ENCODE measurements around the gene DUSP9.
"Not testable (repeated sequence)": the region's sequence is repeated elsewhere in the genome, so short reads cannot be mapped to it uniquely, and the experiment has no call there.

Gene DUSP9, protein sequence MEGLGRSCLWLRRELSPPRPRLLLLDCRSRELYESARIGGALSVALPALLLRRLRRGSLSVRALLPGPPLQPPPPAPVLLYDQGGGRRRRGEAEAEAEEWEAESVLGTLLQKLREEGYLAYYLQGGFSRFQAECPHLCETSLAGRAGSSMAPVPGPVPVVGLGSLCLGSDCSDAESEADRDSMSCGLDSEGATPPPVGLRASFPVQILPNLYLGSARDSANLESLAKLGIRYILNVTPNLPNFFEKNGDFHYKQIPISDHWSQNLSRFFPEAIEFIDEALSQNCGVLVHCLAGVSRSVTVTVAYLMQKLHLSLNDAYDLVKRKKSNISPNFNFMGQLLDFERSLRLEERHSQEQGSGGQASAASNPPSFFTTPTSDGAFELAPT

DNA sequence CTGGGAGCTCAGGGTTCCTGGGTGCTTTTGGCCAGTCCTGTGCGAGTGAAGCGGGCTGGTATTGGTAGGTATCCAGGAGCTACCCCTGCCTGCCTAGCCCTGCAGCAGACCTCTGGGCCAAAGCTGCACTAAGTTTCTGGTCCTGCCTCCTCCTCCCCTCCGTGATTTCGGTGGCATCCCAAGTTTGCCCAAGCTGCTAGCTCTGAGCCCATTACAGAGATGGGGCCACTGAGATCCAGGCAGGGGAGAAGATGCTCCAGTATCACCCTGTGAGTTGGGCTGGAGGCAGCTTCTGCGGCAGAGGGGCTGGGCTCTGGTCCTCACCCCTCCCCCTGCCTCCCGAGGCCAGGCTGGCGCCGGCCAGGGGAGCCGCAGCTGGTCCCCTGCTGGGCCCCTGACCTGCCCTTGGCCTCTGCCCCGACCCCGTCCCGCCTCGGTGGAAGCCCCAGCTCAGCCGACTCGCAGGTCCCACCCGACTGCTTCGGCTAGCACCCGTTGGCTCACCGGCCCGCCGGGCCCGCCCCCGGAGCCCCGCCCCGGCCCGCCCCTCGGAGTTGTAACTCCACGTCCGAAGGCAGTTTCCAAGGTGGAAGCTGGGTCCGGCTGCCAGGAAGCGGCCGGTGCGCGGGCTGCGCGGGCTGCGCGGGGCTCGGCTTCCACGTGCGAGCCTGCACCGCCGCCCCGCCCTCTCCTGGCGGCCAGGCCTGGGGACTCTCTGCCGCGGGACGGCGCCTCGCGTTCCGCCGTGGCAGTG lies at the start of gene DUSP9:
Gene DUSP9 (plus strand): TSS at position 584 of the 754 bp plus-strand sequence. CDS start 751 bp downstream, outside the sequence.
- no peak for DNase-seq

DNA sequence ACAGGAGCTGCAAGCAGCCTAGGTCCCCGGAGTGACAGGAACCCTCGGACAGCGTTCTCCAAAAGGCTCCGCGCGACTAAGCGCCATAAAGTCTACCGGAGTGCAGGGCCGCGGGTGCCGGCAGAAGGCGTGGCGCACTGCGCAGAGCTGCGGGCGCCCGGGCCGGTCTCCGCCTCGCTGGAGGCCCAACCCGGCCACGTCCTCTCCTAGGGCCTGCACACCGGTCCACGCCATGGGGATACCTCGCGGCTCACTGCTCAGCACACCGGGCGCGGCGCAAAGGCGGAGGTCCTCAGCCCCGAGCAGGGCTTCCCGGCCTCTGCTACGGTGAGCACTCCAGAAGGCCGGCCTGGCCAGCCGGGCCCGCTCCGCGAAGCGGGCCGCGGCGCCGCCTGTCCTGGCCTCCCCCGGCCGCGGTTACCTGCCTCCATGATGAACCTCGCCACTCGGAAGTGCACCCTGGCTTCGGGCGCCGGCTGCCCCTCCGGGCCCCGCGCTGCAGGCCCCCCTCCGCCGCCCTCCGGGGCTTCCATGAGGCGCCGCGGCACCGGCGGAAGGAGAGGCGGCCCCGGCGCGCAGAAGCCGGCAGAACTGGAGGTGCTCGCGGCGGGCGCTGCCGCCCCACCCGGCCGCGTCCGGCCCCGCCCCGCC lies 48.3 kb upstream of the DUSP9 start, which contains the start of gene CCNQ:
Gene CCNQ (minus strand): TSS at position 599 of the 651 bp plus-strand sequence. CDS start 66 bp downstream, at position 533.
- DNase-seq = no peak

DNA sequence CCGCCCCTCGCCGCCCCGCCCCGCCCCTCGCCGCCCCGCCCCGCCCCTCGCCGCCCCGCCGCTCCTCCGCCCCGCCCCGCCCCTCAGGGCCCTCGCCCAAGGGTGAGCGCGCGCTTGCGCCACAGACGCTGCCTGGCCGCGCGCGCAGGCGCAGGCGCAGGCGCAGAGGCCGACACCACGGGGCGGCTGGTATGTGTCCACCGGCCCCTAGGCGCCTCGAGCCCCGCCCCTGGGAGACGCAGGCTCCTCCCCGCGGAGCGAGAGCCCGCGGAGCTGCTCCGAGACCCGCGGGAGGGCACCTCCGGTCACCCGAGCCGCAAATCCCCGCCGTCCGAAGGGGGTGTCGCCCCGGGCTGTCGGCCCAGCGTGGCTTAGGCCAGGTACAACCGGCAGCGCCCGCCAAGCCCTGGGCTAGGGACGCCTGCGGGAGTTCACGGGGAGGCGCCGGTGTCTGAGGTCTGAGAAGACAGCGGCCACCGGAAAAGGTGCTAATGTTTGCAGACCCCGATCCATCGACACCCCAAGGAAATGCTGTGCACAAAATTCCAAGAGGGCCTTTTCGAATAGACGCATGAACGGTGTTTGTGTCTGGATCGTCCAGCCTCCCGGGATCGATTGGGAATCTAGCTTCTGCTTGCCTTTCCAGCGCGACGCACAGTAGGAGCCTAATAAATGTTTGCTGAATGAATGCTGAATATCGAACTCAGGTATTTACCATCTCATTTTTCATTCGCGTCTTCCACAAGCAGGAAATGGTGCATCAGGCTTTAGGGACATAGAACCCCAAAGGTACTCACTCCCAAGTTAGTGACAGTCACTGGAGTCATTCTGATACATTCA lies 47.6 kb upstream of the DUSP9 start:
- peak; percentile 90 for DNase-seq

DNA sequence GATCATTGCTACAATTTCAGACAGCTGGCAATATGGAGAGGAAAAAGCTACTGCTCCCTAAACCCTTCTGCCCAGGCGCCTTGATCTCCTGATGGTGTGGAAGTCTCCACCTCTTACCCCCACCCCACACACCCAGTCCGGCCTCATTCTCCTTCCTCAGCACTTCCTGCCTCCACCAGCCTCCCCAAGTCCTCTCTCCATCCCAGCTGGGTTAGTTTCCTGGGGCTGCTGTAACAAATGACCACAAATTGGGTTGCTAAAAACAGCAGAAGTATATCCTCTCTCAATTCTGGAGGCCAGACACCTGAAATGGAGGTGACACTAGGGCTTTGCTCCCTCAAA lies 47.0 kb upstream of the DUSP9 start:
- no peak for DNase-seq

DNA sequence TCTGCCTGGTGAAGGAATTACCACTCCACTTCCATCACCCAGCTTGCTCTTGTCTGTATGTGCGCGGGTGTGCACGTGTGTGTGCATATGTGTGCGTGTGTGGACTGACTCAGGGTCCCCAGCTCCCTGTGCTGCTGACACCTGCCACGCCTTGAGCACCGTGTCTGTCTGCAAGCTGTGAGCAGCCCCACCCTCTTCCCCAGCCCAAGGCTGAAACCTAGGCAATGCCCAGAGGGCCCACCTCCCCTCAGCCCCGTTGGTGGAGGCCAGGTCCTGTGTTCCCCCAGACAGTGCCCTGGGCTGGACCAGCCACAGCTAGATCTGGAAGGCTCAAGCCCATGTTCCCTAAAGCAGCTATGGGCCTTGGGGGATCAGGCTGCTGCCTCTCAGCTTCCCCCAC lies 46.1 kb upstream of the DUSP9 start:
- DNase-seq = no peak

DNA sequence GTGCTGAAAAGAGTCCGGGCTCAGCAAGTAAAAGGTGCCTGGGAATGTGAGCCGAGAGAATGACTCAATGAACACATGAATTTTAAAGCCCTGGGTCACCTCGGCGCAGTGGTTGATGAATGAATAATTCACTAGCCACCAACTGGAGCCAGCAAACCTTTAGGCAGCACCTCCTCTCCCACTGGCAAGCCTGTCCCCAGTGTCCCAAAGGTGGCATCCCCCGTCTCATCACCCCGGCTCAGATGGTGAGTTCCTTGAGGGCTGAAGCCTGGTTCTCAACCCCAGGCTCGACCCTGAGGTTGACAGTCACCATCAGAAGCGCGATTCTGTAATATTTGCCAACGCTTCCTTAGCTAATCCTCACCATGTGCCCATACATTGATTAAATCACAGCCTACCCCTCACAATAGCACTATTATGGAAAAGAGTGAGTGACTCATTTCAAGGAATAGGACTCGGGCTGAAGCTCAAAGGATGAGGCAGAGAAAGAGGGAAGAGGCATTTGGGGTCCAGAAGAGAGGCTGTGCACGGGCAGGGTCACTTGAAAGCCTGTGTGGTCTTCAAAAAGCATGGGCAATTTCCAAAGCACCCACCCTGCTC lies 45.4 kb upstream of the DUSP9 start:
- no peak for DNase-seq

DNA sequence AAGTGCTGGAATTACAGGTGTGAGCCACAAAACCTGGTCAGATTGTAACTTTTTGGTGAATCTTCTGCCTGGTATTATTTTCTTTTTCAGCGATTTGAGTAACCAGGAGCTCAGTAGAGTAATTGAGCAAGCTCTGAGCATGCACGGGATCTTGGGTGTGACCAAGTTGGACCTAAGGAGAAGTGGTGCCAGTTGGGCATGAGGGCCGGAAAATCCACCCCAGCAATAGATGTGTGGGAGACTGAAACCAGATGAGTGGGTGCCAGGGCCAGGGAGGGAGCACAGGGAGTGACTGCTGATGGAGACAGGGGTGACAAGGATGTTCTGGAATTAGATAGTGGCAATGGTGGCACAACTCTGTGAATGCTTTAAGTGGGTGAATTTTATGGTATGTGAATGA lies 44.4 kb upstream of the DUSP9 start:
- no peak for DNase-seq

DNA sequence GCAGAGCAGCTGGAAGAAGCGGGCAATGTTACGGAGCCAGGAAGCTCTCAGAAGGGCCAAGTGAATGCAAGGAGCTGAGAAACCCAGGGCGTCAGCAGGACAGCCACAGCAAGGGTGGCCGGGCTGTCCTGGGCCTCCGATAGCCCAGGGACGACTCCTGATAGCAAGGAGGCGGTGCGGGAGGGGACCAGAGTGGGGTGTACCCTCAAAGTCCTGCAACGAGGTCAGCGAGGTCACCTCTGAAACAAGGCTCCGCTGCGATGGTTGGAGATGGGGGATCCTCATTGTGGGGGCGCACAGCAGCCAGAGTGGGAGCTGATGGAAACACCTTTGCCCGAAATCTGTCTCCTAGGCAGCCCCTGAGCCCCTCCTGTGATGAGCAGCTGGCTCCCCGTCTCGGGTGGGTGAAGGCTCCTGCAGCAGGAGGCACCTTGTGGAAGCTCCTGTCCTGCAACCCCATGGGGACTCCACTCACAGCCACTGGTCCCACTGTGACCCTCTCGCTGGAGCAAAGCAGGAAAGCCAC lies 43.8 kb upstream of the DUSP9 start:
- DNase-seq = no peak

DNA sequence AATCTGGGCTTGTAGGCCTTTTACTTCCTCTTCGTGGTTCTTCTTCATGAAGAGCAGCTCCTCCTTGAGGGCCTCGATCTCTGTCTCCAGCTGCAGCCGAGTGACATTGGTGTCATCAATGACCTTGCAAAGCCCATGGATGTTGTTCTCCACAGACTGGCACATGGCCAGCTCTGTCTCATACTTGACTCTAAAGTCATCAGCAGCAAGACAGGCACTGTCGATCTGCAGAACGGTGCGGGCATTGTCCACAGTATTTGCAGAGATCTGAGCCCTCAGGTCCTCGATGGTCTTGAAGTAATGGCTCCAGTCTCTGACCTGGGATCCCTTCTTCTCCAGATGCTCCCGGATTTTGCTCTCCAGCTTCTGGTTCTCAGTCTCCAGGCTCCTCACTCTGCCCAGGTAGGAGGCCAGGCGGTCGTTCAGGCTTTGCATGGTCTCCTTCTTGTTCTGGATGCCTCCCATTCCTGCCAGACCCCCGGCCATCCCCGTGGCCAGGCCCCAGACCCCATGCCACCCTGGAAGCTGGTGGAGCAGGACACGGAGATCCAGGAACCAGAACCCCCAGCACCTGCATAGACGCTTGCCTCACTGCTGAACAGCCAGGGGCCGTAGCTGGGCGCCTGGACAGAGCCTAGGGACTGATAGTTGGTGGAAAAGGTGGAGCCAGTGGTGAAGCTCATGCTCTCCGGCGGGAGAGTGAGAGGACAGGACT lies 42.2 kb upstream of the DUSP9 start:
- DNase-seq = not testable (repeated sequence)

DNA sequence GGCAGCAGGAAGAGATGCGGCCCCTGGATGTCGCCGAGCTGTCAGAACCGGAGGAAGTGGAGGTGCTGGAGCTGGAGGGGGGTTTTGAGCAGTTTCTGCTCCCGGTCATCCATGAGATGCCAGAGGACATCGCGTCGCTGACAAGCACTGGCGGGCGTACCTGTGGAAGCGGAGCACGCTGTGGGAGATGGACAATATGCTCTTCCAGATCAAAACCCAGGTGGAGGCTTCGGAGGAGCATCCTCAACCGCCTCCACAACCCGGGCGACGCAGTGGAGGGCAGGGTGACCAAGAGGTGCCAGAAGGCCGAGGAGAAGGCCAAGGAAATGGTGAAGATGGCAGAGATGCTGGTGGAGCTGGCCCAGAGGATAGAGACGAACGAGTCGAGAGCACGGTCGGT lies 40.5 kb upstream of the DUSP9 start:
- DNase-seq = no peak

DNA sequence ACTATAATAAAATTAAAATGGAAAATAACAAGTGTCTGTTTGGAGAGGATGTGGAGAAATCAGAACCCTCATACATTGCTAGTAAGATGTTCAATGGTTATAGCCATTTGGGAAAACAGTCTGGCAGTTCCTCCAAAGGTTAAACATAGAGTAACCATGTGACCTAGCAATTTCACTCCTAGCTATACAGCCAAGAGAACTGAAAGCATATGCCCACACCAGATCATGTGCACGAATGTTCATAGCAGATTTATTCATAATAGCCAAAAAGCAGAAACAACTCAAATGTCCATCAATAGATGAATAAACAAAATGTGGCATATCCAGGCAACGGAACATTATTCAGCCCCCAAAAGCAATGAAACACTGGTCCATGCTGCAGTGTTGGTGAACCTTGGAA lies 38.6 kb upstream of the DUSP9 start:
- no peak for DNase-seq

DNA sequence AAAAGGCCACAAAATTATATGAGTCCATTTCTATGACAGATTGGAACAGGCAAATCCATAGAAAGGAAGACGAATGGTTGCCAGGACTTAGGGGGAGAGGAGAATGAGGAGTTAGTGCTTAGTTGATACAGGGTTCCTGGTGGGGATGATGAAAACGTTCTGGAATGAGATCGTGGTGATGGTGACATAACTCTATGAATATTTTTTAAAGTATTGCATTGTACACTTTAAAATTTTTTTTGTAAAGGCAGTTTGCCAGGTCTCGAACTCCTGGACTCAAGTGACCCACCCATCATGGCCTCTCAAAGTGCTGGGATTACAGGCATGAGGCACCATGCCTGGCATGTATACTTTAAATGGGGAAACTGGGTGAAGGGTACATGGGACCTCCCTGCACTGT lies 38.2 kb upstream of the DUSP9 start:
- DNase-seq = no peak

DNA sequence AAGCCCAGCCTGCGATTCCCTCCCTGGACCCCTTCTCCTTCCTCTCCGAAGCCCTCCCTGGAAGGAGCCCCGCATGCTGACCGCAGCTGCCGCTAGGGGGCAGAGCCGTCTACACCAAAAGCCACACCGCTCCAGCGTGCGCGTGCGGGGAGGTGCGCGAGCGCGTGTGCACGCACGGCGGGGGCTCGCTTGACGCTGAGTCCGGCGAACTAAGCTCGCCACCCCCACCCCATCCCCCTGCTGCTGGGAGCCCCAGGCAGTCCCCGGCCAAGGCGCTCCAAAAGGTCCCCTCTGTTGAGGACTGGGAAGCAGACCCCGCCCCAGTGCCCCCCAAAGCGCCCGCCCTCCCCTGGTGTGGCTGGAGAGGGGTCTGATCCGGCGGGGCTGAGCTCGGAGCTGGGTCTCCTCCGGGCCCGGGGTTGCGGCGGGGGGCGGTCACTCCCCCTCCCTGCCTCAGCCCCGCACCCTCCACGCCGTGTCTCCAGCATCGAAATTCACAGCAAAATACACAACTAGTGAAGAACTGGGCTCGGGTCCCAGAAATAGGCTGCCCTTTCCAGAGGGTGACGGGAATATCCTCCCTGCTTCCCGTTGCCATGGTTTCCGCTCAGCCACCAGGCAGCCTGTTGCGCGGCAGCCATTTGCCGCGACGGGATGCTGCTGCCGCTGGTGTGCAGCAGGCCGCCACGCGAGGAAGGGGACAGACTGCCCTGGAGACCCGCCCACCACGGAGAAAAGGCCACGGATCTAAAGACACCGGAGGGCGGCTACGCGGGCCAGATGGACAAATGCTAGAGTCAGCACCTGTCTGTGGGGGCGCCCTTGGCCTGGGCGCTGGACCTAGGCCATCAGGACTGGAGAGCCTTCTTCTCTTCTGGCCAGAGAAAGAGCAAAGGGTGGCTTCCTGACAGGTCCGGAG lies 36.8 kb upstream of the DUSP9 start:
- peak; percentile 69 for DNase-seq

DNA sequence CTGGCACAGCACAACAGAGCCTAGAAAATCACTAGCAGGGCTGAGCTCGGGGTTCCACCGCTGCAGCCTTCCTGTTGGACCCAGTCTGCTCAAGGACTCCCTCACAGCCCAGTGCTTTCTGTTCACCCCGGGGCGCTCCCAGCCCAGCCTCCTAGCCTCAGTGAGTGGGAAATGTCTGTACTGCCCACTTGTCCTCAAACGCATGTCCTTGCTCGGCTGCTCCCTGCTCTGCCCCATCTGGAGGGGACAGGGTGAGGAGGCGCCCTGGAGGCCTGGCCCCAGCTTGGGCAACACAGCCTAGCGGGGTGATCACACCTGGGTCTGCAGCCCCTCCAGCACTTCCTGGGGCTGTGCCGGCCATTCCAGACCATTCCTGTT lies 36.2 kb upstream of the DUSP9 start:
- no peak for DNase-seq

DNA sequence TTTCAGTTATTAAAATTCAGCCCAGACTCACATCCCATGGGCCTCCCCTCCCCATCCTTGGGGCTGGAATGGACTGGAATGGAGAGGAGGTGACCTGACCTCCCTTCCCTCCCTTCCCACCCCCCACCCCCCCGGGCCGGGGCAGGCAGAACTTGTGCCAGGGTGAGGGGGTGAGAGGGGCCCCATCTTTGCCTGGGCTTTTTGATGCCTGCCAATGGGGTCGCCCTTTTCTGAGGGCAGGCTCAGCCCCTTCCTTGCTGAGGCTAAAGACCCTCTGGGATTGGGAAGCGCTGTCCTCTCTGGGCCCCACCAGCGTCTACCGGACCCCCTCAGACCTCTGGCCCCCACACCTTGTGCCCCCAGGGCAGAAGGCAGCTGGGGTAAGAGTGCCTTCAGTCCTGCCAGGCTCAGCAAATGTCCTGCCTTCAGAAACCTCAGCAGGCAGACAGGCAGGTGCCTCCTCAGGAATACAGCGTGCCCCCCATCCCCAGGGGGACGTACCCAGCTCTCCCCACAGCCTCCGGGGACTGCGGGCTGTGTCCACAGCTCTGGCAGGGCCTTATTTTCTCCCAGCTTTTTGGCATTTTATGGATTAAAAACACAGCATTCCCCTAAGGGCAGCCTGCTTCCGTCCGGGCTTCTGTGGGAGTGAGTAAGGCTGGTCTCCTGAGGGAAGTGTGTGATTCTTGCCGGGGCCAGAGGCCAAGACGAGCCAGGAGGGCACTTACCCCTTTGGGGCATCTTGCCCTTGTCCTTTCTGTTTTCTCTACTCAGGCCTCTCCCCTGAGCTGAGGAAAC lies 35.5 kb upstream of the DUSP9 start:
- DNase-seq = no peak

DNA sequence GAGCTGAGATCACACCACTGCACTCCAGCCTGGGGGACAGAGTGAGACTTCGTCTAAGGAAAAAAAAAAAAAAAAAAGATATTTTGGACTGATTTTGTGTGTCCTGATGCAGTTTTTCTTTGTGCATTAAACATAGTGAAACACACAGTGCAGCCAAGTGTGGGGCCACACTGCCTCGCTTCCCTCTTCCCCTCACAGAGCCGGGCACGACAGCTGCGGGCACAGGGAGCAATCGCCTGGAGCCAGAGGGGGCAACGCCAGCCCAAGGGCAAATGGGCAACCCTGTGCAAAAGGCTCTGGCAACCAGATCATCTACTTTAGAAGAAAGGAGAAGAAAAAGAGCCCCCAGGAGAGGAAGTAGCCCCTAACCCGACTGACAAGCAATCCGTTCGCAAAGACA lies 34.6 kb upstream of the DUSP9 start:
- no peak for DNase-seq

DNA sequence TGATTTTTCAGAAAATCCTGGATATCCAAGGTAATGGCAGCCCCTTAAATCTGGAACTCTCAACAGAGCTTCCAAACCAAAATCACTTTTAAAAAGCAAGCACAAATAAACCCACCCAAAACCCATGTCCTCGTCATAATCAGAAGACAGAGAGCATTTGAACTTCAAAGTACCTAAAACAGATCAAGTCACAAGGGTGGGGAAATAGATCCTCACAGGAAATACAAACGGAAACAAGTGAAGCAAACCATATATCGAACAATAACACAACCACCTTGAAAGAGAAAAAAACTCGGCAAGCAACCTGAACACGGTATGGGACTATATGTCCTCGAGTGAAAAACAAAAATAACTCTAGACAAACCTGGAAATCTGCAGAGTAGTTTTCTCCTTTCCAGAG lies 32.2 kb upstream of the DUSP9 start:
- DNase-seq = no peak

DNA sequence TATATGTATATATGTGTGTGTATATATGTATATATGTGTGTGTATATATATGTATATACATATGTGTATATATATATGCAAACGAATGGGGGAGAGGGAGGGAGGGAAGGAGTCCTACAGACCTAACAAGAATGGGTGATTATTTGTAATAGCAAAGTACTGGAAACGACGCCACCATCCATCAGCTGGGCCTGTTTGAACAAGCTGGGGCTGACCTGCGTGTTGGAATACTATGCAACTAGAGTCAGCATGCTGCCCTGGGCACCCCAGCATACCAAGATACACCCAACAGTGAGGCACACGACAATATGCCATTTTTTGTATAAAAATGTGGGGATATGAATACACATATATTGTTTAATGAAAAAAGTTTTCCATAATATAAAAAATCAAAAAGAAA lies 26.4 kb upstream of the DUSP9 start:
- DNase-seq = no peak

DNA sequence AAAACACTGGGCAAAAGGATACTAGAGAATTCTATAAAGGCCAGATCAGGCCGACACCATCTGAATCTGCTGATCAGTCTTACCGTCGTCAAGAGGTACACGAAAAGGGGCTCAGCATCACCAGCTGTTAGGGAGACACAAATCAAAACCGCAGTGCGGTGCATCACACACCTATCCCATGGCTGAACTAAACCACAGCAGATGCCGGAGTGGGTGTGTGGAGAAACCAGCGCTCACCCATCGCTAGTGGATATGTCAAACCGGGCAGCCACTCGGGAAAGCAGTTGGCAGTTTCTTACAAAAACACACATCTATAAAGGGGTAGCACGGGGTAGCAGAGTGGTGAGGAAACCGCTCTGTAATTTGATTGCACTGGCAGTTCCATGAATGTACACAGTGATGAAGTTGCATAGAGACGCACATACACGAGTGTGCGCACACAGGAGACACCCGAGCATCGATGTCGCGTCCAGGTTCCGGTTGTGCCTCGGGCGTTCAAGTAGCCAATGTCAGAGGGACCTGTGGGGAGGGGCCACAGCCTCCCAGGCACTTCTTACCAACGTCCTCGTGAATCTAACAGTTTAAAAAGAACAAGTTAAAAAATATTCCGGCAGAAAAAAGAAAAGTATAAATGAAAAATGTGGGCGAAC lies 24.9 kb upstream of the DUSP9 start:
- no peak for DNase-seq

All from activated CD4-positive, alpha-beta T cell treated with anti-CD3 and anti-CD28 coated beads, Interleukin-2, amount 50 U/mL, for 16 hours (primary cell).